ENCODE measurements around the gene ADAMTS6. TPM values are rescaled to one million over a fixed set of nuclear protein-coding genes. Genes with fewer than 3 reads are reported as not detected.

The ADAMTS6 gene
- total RNA-seq, 1 experiment from 2014 or later: 2.8 TPM

DNA sequence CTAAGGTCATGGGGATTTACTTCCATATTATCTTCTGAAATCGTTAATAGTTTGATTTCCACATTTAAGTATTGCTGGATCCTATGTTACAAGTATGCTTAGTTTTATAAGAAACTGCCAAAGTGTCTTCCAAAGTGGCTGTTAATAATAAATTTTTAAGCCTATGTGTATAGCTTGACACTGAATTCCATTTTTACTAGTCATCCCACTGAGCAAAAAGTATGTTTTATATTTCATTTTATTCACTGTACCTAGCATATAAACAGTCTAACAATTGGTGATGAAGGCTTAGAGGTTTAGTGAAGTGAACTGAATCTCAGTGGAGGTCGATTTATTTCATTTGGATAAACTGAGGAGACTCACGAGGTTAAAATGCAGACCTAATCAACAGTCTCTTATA lies 174.6 kb downstream of the ADAMTS6 start (continued):
- TF ChIP-seq FOXP4 (CRISPR knock-in tag; IDR thresholded peaks at IDR 0.05): no peak
- TF ChIP-seq, protein P1, sequence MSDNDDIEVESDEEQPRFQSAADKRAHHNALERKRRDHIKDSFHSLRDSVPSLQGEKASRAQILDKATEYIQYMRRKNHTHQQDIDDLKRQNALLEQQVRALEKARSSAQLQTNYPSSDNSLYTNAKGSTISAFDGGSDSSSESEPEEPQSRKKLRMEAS (CRISPR knock-in tag; IDR thresholded peaks at IDR 0.05): no peak
- no peak for TF ChIP-seq ZSCAN18 (CRISPR knock-in tag; IDR thresholded peaks at IDR 0.05)
- TF ChIP-seq ZNF317 (CRISPR knock-in tag; IDR thresholded peaks at IDR 0.05; ENCODE audit: borderline replicate concordance, low read depth): no peak
- TF ChIP-seq GABPB1 (CRISPR knock-in tag; IDR thresholded peaks at IDR 0.05): no peak
- TF ChIP-seq, protein P2, sequence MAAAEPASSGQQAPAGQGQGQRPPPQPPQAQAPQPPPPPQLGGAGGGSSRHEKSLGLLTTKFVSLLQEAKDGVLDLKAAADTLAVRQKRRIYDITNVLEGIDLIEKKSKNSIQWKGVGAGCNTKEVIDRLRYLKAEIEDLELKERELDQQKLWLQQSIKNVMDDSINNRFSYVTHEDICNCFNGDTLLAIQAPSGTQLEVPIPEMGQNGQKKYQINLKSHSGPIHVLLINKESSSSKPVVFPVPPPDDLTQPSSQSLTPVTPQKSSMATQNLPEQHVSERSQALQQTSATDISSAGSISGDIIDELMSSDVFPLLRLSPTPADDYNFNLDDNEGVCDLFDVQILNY (CRISPR knock-in tag; IDR thresholded peaks at IDR 0.05): no peak
- TF ChIP-seq, protein P3, sequence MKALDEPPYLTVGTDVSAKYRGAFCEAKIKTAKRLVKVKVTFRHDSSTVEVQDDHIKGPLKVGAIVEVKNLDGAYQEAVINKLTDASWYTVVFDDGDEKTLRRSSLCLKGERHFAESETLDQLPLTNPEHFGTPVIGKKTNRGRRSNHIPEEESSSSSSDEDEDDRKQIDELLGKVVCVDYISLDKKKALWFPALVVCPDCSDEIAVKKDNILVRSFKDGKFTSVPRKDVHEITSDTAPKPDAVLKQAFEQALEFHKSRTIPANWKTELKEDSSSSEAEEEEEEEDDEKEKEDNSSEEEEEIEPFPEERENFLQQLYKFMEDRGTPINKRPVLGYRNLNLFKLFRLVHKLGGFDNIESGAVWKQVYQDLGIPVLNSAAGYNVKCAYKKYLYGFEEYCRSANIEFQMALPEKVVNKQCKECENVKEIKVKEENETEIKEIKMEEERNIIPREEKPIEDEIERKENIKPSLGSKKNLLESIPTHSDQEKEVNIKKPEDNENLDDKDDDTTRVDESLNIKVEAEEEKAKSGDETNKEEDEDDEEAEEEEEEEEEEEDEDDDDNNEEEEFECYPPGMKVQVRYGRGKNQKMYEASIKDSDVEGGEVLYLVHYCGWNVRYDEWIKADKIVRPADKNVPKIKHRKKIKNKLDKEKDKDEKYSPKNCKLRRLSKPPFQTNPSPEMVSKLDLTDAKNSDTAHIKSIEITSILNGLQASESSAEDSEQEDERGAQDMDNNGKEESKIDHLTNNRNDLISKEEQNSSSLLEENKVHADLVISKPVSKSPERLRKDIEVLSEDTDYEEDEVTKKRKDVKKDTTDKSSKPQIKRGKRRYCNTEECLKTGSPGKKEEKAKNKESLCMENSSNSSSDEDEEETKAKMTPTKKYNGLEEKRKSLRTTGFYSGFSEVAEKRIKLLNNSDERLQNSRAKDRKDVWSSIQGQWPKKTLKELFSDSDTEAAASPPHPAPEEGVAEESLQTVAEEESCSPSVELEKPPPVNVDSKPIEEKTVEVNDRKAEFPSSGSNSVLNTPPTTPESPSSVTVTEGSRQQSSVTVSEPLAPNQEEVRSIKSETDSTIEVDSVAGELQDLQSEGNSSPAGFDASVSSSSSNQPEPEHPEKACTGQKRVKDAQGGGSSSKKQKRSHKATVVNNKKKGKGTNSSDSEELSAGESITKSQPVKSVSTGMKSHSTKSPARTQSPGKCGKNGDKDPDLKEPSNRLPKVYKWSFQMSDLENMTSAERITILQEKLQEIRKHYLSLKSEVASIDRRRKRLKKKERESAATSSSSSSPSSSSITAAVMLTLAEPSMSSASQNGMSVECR (CRISPR knock-in tag; IDR thresholded peaks at IDR 0.05; ENCODE audit: borderline replicate concordance): no peak

- TF ChIP-seq NR1H2 (CRISPR knock-in tag; IDR thresholded peaks at IDR 0.05): no peak
- TF ChIP-seq CDX4 (CRISPR knock-in tag; IDR thresholded peaks at IDR 0.05; ENCODE audit: borderline replicate concordance): no peak
- DNase-seq (ENCODE audit: low spot score): no peak
- H3K36me3 Mint-ChIP-seq: peaks cover 11% of the 10 kb centered on the region
- no peak overlapping the region for H3K4me3 Mint-ChIP-seq
- H3K4me1 Mint-ChIP-seq: peaks cover 5% of the 10 kb centered on the region
- no peaks in the 10 kb centered on the region for H3K27me3 Mint-ChIP-seq (ENCODE audit: low read depth)
- POLR2A ChIA-PET: no interaction called here
- H3K9me3 Mint-ChIP-seq: peaks cover 12% of the 10 kb centered on the region
- no peak overlapping the region for H3K27ac Mint-ChIP-seq
- CTCF ChIA-PET: no interaction called here
- no peak for ATAC-seq
These were observed 175.8 kb downstream of the ADAMTS6 start for GRCh38 chr5:65305913-65306312.

- TF ChIP-seq ZNF416 (CRISPR knock-in tag; IDR thresholded peaks at IDR 0.05): no peak
- TF ChIP-seq, protein P4, sequence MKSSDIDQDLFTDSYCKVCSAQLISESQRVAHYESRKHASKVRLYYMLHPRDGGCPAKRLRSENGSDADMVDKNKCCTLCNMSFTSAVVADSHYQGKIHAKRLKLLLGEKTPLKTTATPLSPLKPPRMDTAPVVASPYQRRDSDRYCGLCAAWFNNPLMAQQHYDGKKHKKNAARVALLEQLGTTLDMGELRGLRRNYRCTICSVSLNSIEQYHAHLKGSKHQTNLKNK (CRISPR knock-in tag; IDR thresholded peaks at IDR 0.05): no peak
- POLR2A ChIA-PET: no interaction called here
- Mint-ChIP-seq H3K4me3 (no peak overlapping the region), H3K9me3 (no peaks in the 10 kb centered on the region), H3K4me1 (no peaks in the 10 kb centered on the region), H3K27ac (no peak overlapping the region), H3K27me3 (ENCODE audit: low read depth) (no peaks in the 10 kb centered on the region), H3K36me3 (no peaks in the 10 kb centered on the region)
- no peak for DNase-seq (ENCODE audit: low spot score)
- CTCF ChIA-PET: no interaction called here
- ATAC-seq: no peak
These were observed 181.9 kb downstream of the ADAMTS6 start for GRCh38 chr5:65299861-65300260.
